HG02840 (cell line): ENCODE results near the gene CYB5R3.

Source experiments
- ATAC-seq: cut with Tn5 transposase; IDR thresholded peaks from one replicate; pipeline ENCODE4 v1.9.1; 2021; ENCODE audit warnings: mild to moderate bottlenecking, moderate library complexity, moderate number of reproducible peaks; ENCODE audit not compliant: unreplicated experiment, low FRiP score

Gene CYB5R3

GRCh38 chr22:42646569-42647525, 2.3 kb downstream of the CYB5R3 start:
- ATAC-seq = no peak

- ATAC-seq = no peak
Observed at GRCh38 chr22:42645938-42646568, 3.1 kb downstream of the CYB5R3 start.

- ATAC-seq = no peak
Observed at GRCh38 chr22:42645341-42645937, 3.8 kb downstream of the CYB5R3 start.

GRCh38 chr22:42644422-42645340, 4.5 kb downstream of the CYB5R3 start:
- ATAC-seq = no peak

- ATAC-seq = no peak
Observed at GRCh38 chr22:42643634-42644421, 5.4 kb downstream of the CYB5R3 start.

- ATAC-seq = no peak
Observed at GRCh38 chr22:42642806-42643633, 6.2 kb downstream of the CYB5R3 start.

GRCh38 chr22:42641801-42642413, 7.3 kb downstream of the CYB5R3 start:
- no peak for ATAC-seq

- ATAC-seq = no peak
Observed at GRCh38 chr22:42639541-42640241, 9.5 kb downstream of the CYB5R3 start.

GRCh38 chr22:42637555-42637954, 11.6 kb downstream of the CYB5R3 start:
- ATAC-seq = no peak

- ATAC-seq = no peak
Observed at GRCh38 chr22:42636506-42636905, 12.7 kb downstream of the CYB5R3 start.

- ATAC-seq = no peak
Observed at GRCh38 chr22:42635531-42635930, 13.7 kb downstream of the CYB5R3 start.

- ATAC-seq = no peak
Observed at GRCh38 chr22:42633013-42633412, 16.2 kb downstream of the CYB5R3 start.

GRCh38 chr22:42632096-42632495, 17.1 kb downstream of the CYB5R3 start:
- no peak for ATAC-seq

- no peak for ATAC-seq
Observed at GRCh38 chr22:42630901-42631602, 18.1 kb downstream of the CYB5R3 start.

- ATAC-seq = no peak
Observed at GRCh38 chr22:42630211-42630610, 19.0 kb downstream of the CYB5R3 start.

GRCh38 chr22:42627981-42628380, 21.2 kb downstream of the CYB5R3 start:
- no peak for ATAC-seq
